Measurements from ENCODE around the gene GALR1. TPM values are rescaled to one million over a fixed set of nuclear protein-coding genes. Genes with fewer than 3 reads are reported as not detected.

Gene GALR1
- total RNA-seq, 1 donor from 2014 or later, result not detected

DNA sequence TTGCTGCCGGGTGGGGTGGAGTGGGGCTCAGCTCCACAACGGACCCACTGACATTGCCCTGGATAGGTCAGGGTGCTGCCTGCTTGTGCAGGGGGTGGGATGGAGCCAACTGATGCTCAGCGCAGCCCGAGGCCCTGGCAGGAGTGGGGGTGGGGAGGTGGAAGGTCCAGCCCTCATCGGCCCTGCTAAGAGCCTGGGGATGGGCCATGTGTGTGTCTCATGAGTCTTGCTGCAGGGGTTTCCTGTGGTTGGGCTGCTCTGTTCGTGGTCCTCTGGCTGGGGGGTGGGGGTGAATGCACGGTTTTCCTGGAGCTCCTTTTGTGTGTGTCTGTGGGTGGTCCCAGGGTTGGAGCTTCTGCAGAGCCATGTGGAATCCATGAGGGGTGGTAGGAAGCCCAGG, 39.4 kb upstream of the GALR1 start:
- no peak for DNase-seq (ENCODE audit: low spot score in 2 of 2)
- Histone ChIP-seq H3K27me3 (no peaks in the 10 kb centered on the region), H3K4me3 (no peak overlapping the region), H3K9me3 (no peaks in the 10 kb centered on the region), H3K36me3 (no peaks in the 10 kb centered on the region), H3K27ac (no peak overlapping the region), H3K4me1 (peaks cover 0 to 15% of the 10 kb centered on the region in 2 donors)
- no peak for TF ChIP-seq CTCF (IDR thresholded peaks at IDR 0.05)
- intact Hi-C loops (cut with DNase I), result no loop called here

- Histone ChIP-seq H3K9me3 (no peaks in the 10 kb centered on the region), H3K4me3 (no peak overlapping the region), H3K36me3 (no peaks in the 10 kb centered on the region), H3K27ac (no peak overlapping the region), H3K4me1 (no peaks in the 10 kb centered on the region), H3K27me3 (no peaks in the 10 kb centered on the region)
- no peak for DNase-seq (ENCODE audit: low spot score in 2 of 2)
- TF ChIP-seq CTCF (IDR thresholded peaks at IDR 0.05), result no peak
- intact Hi-C loops (cut with DNase I), result no loop called here
Observed at GRCh38 chr18:77218642-77219041, 31.0 kb upstream of the GALR1 start.

- Histone ChIP-seq H3K4me1 (no peaks in the 10 kb centered on the region), H3K4me3 (no peak overlapping the region), H3K36me3 (no peaks in the 10 kb centered on the region), H3K27me3 (no peaks in the 10 kb centered on the region), H3K27ac (no peak overlapping the region), H3K9me3 (no peaks in the 10 kb centered on the region)
- no peak for DNase-seq (ENCODE audit: low spot score in 2 of 2)
- intact Hi-C loops (cut with DNase I), result no loop called here
- TF ChIP-seq CTCF (IDR thresholded peaks at IDR 0.05), result no peak
Observed at GRCh38 chr18:77220726-77221125, 28.9 kb upstream of the GALR1 start.

GRCh38 chr18:77222464-77222863, 27.2 kb upstream of the GALR1 start:
- no peak overlapping the region for H3K4me3 ChIP-seq
- H3K36me3 ChIP-seq, result no peaks in the 10 kb centered on the region
- no peaks in the 10 kb centered on the region for H3K9me3 ChIP-seq
- H3K4me1 ChIP-seq, result no peaks in the 10 kb centered on the region
- TF ChIP-seq CTCF (IDR thresholded peaks at IDR 0.05), result no peak
- DNase-seq (ENCODE audit: low spot score in 2 of 2), result no peak
- intact Hi-C loops (cut with DNase I), result no loop called here
- H3K27ac ChIP-seq, result no peak overlapping the region
- H3K27me3 ChIP-seq, result no peaks in the 10 kb centered on the region

GRCh38 chr18:77223221-77223639, 26.4 kb upstream of the GALR1 start:
- no peak overlapping the region for H3K27ac ChIP-seq

More at GRCh38 chr18:77223221-77223639, 26.4 kb upstream of the GALR1 start:
- no peak for TF ChIP-seq CTCF (IDR thresholded peaks at IDR 0.05)
- Histone ChIP-seq H3K9me3 (no peaks in the 10 kb centered on the region), H3K4me3 (no peak overlapping the region), H3K36me3 (no peaks in the 10 kb centered on the region), H3K4me1 (no peaks in the 10 kb centered on the region), H3K27me3 (no peaks in the 10 kb centered on the region)
- intact Hi-C loops (cut with DNase I), result no loop called here
- DNase-seq (ENCODE audit: low spot score in 2 of 2), result no peak
